T1000 (cell line): ENCODE results near the gene USHBP1.
A peak's percentile ranks its signal among the peaks of the same experiment; 100 is the strongest.
"Not testable (repeated sequence)": the region's sequence is repeated elsewhere in the genome, so short reads cannot be mapped to it uniquely, and the experiment has no call there.

Experiments used
- DNase-seq: peaks from one replicate; lab custom pipeline; 2025; ENCODE audit warnings: mixed read lengths; lab: John Stamatoyannopoulos, UW

The USHBP1 gene

GRCh38 chr19:17264641-17264979 is at the start of gene USHBP1:
TSS of gene USHBP1 (minus strand) at chr19:17264745. CDS start at chr19:17264299, 446 bp downstream.
- DNase-seq = no peak

- DNase-seq = no peak
Measured at GRCh38 chr19:17314007-17314593, 49.6 kb upstream of the USHBP1 start.

GRCh38 chr19:17312189-17313113 is 47.9 kb upstream of the USHBP1 start:
- no peak for DNase-seq

- DNase-seq = peak; percentile 62
Measured at GRCh38 chr19:17311455-17312188, 47.1 kb upstream of the USHBP1 start.

- DNase-seq = no peak
Measured at GRCh38 chr19:17309965-17310461, 45.5 kb upstream of the USHBP1 start.

GRCh38 chr19:17309198-17309964 is 44.8 kb upstream of the USHBP1 start, which contains the start of gene DDA1:
TSS of gene DDA1 (plus strand) at chr19:17309563. CDS start at chr19:17309655, 92 bp downstream.
- DNase-seq = peak; percentile 97

- DNase-seq = no peak
Measured at GRCh38 chr19:17307876-17308377, 43.4 kb upstream of the USHBP1 start.

- no peak for DNase-seq
Measured at GRCh38 chr19:17306285-17306714, 41.8 kb upstream of the USHBP1 start.

GRCh38 chr19:17305517-17306284 is 41.2 kb upstream of the USHBP1 start, which contains the start of gene MRPL34:
TSS of gene MRPL34 (plus strand) at chr19:17305872. CDS start at chr19:17305893, 21 bp downstream.
- DNase-seq = peak; percentile 98

GRCh38 chr19:17305216-17305516 is 40.6 kb upstream of the USHBP1 start:
- no peak for DNase-seq

- no peak for DNase-seq
Measured at GRCh38 chr19:17304386-17305215, 40.1 kb upstream of the USHBP1 start.

GRCh38 chr19:17303940-17304267 is 39.4 kb upstream of the USHBP1 start:
- no peak for DNase-seq

- peak; percentile 94 for DNase-seq
Measured at GRCh38 chr19:17303167-17303939, 38.8 kb upstream of the USHBP1 start, which contains the start of gene ABHD8. TSS of gene ABHD8 (minus strand) at chr19:17303425. CDS start at chr19:17301616, 1,809 bp downstream.

- DNase-seq = no peak
Measured at GRCh38 chr19:17302391-17303166, 38.0 kb upstream of the USHBP1 start.

- DNase-seq = no peak
Measured at GRCh38 chr19:17300992-17301619, 36.6 kb upstream of the USHBP1 start.

- no peak for DNase-seq
Measured at GRCh38 chr19:17296976-17297375, 32.4 kb upstream of the USHBP1 start.

GRCh38 chr19:17296273-17296672 is 31.7 kb upstream of the USHBP1 start:
- DNase-seq = no peak

- not testable (repeated sequence) for DNase-seq
Measured at GRCh38 chr19:17295551-17295950, 31.0 kb upstream of the USHBP1 start.
